GM13977 (cell line): ENCODE results near the gene OSM.

Source experiments
- DNase-seq: peaks from one replicate; pipeline ENCODE4 v3.0.0; 2012; ENCODE audit warnings: low spot score
- CTCF ChIP-seq: IDR thresholded peaks from 2 replicates; pipeline ENCODE4 v1.5.1; 2012; ENCODE audit warnings: mild to moderate bottlenecking, control low read depth; ENCODE audit not compliant: insufficient read depth; ENCODE audit errors: extremely low read depth, missing control alignments
- in situ Hi-C: fragments of 300-500 bp; cut with MboI; formaldehyde crosslinking; loops from one replicate; pipeline ENCODE4 v1.12.0; 2022; ENCODE audit warnings: low sequenced_read_pairs, low pct_unique_long_range_greater_than_20kb, mixed read lengths, inconsistent platforms; ENCODE audit not compliant: unreplicated experiment

The OSM gene

GRCh38 chr22:30266445-30267381 is at the start of gene OSM:
Gene OSM, minus strand, starts transcription at chr22:30266851. Its CDS starts 52 bp downstream, at chr22:30266799.
- TF ChIP-seq CTCF, result no peak
- no peak for DNase-seq
- in situ Hi-C loops, result loop anchor here (10.0 kb wide), 1 partner anchor 162 kb away; no protein-coding TSS in a partner anchor

- no peak for DNase-seq
- in situ Hi-C loops, result no loop called here
- TF ChIP-seq CTCF, result no peak
Measured at GRCh38 chr22:30315962-30316576, 49.4 kb upstream of the OSM start.

- no peak for DNase-seq
- no peak for TF ChIP-seq CTCF
- in situ Hi-C loops, result no loop called here
Measured at GRCh38 chr22:30314915-30315314, 48.3 kb upstream of the OSM start.

- DNase-seq, result no peak
- TF ChIP-seq CTCF, result no peak
- in situ Hi-C loops, result no loop called here
Measured at GRCh38 chr22:30313527-30314363, 47.1 kb upstream of the OSM start.

- no peak for DNase-seq
- no peak for TF ChIP-seq CTCF
- in situ Hi-C loops, result no loop called here
Measured at GRCh38 chr22:30312053-30312452, 45.4 kb upstream of the OSM start.

- in situ Hi-C loops, result no loop called here
Measured at GRCh38 chr22:30310881-30311771, 44.5 kb upstream of the OSM start.

More at GRCh38 chr22:30310881-30311771, 44.5 kb upstream of the OSM start:
- no peak for TF ChIP-seq CTCF
- no peak for DNase-seq
